ENCODE measurements around the gene SLC35A2. TPM values are rescaled to one million over a fixed set of nuclear protein-coding genes. Genes with fewer than 3 reads are reported as not detected.

The SLC35A2 gene
- total RNA-seq, 1 experiment from 2014 or later, result 35.0 TPM

- BruUV-seq (replicated peaks), result no TSS peak
- Histone ChIP-seq H3K9me2 (ENCODE audit: insufficient read depth) (no peaks in the 10 kb centered on the region), H2AFZ (ENCODE audit: low read depth, low read length, poor library complexity, severe bottlenecking) (no peak overlapping the region), H3K9me3 (ENCODE audit: control insufficient read depth in 1 of 2, insufficient read depth in 1 of 2, low read depth in 1 of 2, low read length in 2 of 2) (no peaks in the 10 kb centered on the region), H3K9ac (ENCODE audit: low read length) (no peak overlapping the region), H3K27me3 (ENCODE audit: insufficient read depth, low read length) (no peaks in the 10 kb centered on the region), H3K27ac (ENCODE audit: low read depth, low read length) (no peak overlapping the region), H4K20me1 (ENCODE audit: insufficient read depth) (no peaks in the 10 kb centered on the region), H3K79me2 (ENCODE audit: insufficient read depth, low read length) (peaks cover 9% of the 10 kb centered on the region; the same call in 1 of the 2 replicates), H3K4me2 (ENCODE audit: low read length) (no peak overlapping the region), H3K4me3 (replicated peaks in 1 of 2; ENCODE audit: low read depth in 1 of 2, low read length in 2 of 2) (no peak overlapping the region), H3K4me1 (ENCODE audit: control insufficient read depth in 1 of 2, insufficient read depth in 2 of 2, low read length in 2 of 2) (peaks cover 3 to 11% of the 10 kb centered on the region in 2 experiments; a peak in 2 of 4 replicates), H3K36me3 (ENCODE audit: control insufficient read depth in 1 of 2, insufficient read depth in 2 of 2, low read length in 2 of 2) (peaks cover 0 to 7% of the 10 kb centered on the region in 2 experiments; a peak in 2 of 4 replicates)
- ChIA-PET RAD21 (ENCODE audit: low non-redundant PET in 1 of 2, low total read pairs in 2 of 2, uncharacterized antibody in 2 of 2, unreplicated experiment in 2 of 2) (no interaction called here), POLR2A (no interaction called here), CTCF (no interaction called here)
- DNase-seq (ENCODE audit: low read depth, low spot score), result no peak
- no peak for ATAC-seq
- intact Hi-C loops (cut with micrococcal nuclease), result no loop called here
- TF ChIP-seq ZNF274 (IDR thresholded peaks at IDR 0.05; ENCODE audit: low read depth, low read length), result no peak
- no peak for TF ChIP-seq REST (IDR thresholded peaks at IDR 0.05; ENCODE audit: low read depth)
- TF ChIP-seq FOSL1 (IDR thresholded peaks at IDR 0.05; ENCODE audit: low read depth), result no peak
- TF ChIP-seq TCF7L2 (IDR thresholded peaks at IDR 0.05; ENCODE audit: borderline replicate concordance, extremely low read depth, insufficient read depth, insufficient read length), result no peak
- TF ChIP-seq CTCF (IDR thresholded peaks at IDR 0.05 in 2 of 3, conservative IDR thresholded peaks at IDR 0.05 in 1 of 3; ENCODE audit: borderline replicate concordance in 1 of 3, insufficient read depth in 1 of 3, low read depth in 2 of 3, low read length in 2 of 3), result no peak
- no peak for TF ChIP-seq SP1 (IDR thresholded peaks at IDR 0.05; ENCODE audit: low read depth)
- TF ChIP-seq ELF1 (IDR thresholded peaks at IDR 0.05; ENCODE audit: borderline replicate concordance, low read depth), result no peak
- no peak for TF ChIP-seq EZH2phosphoT487 (IDR thresholded peaks at IDR 0.05; ENCODE audit: borderline replicate concordance)
- no peak for TF ChIP-seq CBX3 (IDR thresholded peaks at IDR 0.05; ENCODE audit: low read depth)
- TF ChIP-seq EZH2 (IDR thresholded peaks at IDR 0.05), result no peak
- no peak for TF ChIP-seq ZFX (IDR thresholded peaks at IDR 0.05)
- no peak for TF ChIP-seq POLR2A (IDR thresholded peaks at IDR 0.05; ENCODE audit: borderline replicate concordance, extremely low read depth, insufficient read depth, insufficient read length)
- no peak for TF ChIP-seq EGR1 (IDR thresholded peaks at IDR 0.05; ENCODE audit: low read depth)
- no peak for TF ChIP-seq SIN3A (IDR thresholded peaks at IDR 0.05; ENCODE audit: low read depth)
Measured at GRCh38 chrX:48923771-48924170, 12.3 kb upstream of the SLC35A2 start.
